Inflammatory macrophage treated with lipopolysaccharide for 4 hours (primary cell): ENCODE measurements around the gene TXN.
"Not testable (repeated sequence)": the region's sequence is repeated elsewhere in the genome, so short reads cannot be mapped to it uniquely, and the experiment has no call there.

ENCODE experiments used
- DNase-seq: peaks from one replicate; pipeline ENCODE4 v3.0.0-alpha.2; 2020

Gene TXN

DNA sequence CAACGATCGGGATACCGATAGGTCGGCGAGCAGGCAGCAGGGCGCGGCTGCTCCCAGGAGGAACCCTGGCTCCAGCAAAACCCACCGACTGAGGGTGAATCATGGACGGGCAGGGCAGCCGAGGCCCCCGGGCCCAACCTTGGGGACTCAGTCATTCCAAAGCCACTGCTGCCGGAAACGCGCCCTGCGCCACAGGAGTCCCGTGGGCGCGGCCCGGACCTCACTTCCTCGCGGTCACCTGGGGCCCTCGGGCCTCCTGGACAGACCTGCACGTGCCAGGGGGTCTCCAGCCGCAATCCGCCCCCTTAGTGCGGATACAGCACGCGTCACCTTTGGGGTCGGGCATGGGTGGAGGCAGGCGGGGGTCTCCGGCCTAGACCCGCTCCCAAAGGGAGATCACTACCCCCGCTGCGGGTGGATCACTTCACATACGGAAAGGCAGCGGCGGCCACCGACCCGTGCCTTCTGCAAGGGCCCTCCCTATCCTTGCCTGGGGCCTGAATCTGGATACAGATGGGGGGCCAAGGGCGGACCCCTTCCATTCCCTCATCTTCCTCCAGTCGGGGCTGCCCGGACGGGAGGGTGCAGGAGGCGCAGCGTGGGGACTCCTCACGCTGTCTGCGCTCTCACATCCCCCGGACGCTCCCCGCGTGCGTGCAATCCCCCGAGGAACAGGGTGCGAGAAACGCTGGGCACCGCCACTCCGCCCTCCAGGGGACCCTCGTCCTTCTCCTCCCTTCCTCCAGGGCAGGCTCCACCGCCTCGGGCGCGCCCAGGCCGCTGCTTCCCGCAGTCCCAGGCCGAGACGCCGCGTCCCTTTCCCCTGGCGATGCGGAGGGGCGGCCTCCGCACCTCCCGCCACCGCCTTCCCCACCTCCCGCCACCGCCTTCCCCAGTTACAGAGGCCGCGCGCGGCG, 586 bp downstream of the TXN start:
- peak; percentile 68 for DNase-seq

GRCh38 chr9:110255034-110255462, 1.3 kb downstream of the TXN start:
- DNase-seq: no peak

GRCh38 chr9:110254500-110254899, 1.8 kb downstream of the TXN start:
- DNase-seq: no peak

DNA sequence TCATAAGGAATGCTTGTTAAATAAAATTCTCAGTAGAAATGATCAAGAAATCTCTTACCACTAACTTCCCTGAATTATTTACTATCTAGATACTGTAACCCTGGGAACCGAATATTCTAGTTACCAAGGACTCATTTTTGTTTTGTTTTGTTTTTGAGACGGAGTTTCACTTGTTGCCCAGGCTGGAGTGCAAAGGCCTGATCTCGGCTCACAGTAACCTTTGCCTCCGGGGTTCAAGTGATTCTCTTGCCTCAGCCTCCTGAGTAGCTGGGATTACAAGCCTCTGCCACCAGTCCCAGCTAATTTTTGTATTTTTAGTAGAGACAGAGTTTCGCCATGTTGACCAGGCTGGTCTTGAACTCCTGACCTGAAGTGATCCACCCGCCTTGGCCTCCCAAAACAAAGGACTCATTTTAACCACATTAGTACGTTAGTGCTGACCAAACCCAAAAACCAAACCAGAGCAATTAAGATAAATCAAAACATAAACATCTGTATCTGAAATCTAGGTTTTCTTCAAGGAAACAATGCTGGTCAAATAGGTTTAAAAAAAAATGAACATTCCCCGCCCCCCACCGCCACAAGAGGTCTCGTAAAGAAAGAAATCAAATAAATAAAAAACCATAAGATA, 3.7 kb downstream of the TXN start:
- peak; percentile 63 for DNase-seq

DNA sequence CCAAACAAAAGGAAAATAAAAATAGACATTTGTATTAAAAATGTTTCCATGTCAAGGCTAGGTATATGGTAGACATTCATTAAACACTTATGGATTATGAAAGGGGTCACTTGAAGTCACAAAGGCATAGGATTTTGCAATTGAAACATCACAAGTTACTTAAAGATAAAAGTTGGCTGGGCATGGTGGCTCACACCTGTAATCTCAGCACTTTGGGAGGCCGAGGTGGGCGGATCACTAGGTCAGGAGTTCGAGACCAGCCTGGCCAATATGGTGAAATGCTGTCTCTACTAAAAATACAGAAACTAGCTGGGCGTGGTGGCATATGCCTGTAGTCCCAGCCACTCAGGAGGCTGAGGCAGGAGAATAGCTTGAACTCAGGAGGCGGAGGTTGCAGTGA, 4.5 kb downstream of the TXN start:
- DNase-seq: not testable (repeated sequence)

- no peak for DNase-seq
Observed at GRCh38 chr9:110251212-110251611, 5.1 kb downstream of the TXN start.

DNA sequence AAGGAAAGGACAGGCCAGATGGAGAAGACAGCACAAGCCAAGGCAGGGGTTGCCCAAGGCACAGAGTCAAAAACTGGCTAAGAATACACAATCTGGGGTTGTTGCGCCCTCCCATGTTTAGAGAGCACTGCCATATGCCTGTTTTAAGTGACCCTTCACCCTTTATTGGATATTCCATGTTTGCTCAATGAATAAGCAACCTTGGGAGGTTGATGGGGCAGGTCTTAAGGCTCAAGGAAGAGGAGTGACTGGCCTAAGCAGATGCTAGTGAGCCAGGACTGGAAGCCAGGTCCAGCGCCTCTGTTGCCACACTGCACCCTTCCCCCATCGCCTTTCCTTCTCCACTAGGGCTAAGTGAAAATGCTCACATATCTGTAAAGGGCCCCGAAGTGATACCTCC, 6.7 kb downstream of the TXN start:
- DNase-seq: no peak

GRCh38 chr9:110248361-110248760, 7.9 kb downstream of the TXN start:
- peak; percentile 39 for DNase-seq

DNA sequence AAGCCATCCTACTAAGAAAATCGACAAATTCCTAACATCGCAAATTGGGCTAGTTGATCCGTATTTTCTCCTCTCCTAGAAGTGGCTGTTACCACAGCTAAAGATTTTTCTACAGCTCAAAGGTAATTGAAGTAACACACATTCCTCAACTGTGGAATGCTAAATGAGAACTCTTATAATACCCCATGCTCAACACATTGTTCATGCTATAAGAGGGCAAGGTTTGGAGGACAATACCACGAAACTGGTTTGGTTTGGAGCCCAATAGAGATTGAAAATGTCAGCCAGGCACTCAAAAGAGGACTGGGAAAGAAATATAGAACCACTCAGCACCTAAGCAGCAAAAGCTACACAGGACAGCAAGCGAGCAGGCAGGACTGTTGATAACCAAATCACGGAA, 10.1 kb downstream of the TXN start:
- no peak for DNase-seq

DNA sequence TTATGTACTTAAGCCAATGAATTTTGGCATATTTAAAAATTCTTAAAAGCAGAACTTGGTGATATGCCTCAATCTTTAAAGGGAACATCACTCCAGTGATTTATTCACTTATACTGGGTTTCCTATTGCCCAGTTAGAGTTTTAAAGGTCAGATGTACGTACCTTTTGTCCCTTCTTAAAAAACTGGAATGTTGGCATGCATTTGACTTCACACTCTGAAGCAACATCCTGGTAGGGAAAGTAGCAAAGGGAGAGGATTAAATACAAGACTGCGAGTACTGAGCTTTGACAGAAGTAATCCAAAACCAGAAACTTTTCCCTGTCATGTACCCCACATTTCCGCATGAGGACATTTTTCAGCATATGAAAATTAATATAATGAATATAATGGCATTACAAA, 11.7 kb downstream of the TXN start:
- no peak for DNase-seq

DNA sequence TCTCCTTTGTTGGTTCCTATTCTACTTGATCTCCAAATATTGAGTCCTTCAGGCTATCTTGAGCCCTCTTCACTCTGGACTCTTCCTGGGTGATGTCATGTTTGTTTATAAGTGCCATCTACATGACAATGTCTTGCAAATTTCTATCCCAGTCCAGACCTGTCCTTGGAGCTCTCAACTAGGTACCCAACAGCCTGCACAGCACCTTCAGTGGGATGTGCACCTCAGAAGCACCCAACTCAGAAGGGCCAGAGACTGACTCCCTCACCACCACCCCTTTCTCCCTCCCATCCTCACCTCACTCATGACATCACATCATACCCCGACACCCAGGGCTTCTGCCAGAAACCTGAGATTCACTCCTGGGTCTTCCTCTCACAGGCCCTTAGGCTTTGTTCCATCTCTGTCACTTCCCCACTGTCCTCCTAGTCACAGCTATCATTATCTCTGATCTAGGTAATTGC, 14.4 kb downstream of the TXN start:
- no peak for DNase-seq

- no peak for DNase-seq
Observed at GRCh38 chr9:110241260-110241857, 14.9 kb downstream of the TXN start.

- no peak for DNase-seq
Observed at GRCh38 chr9:110240198-110240597, 16.1 kb downstream of the TXN start.

- DNase-seq: no peak
Observed at GRCh38 chr9:110228321-110228720, 28.0 kb downstream of the TXN start.

DNA sequence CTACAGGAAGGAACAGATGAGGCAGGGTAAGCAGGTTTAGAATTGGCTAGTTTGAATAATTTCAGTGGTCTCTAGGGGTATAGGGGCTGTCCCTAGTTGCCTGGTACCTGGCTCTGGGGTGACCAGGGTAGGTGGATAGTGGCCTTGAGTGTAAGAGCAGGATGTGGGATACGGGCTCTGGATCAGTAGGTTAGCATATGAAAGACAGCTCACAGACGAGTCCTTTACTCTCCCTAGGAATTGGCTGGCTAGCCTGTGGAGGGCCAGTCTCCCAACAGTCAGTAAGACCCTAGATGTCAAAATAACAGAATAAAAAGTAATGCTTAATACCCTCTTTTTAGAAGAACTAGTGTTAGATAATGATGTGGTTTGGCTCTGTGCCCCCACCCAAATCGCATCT, 31.7 kb downstream of the TXN start:
- DNase-seq: no peak

DNA sequence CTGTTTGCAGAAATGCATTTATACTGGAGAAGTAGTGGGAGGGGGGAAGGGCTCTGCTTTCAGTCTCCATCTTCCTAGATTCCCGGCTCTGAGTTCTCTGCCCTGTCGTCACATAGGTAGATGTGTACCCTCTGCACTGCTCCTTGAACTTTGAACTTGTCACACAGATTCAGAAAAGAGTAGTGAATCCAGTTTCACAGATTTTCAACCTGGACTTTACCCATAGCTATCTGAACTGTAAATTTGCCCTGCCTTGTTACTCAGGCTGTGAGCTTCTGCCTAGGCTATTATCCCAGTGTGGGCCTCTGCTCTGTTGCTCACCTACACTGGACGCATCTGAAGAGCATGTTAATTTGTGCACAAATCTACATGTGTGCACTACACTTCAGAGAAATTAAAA, 35.5 kb downstream of the TXN start:
- DNase-seq: no peak

- peak; percentile 56 for DNase-seq
Observed at GRCh38 chr9:110217656-110218099, 38.6 kb downstream of the TXN start.

GRCh38 chr9:110214586-110215355, 41.5 kb downstream of the TXN start:
- DNase-seq: no peak

DNA sequence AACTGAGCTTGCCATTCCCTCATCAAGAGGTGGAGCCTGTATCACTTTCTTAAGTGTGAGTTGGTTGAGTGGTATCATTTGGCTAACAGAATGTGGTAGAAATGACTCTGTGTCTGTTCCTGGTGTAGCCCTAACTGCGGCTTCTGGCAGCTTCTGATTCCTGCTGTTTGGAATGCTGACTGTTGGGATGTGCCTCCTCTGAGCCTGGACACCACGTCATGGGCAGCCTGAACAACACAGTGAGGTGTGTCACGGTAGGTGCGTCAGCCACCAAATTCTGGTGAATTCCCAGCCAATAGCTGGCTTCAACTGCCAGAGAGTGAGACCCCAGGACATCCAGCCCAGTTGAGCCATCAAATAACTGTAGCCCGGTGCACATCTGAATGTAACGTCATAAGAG, 42.2 kb downstream of the TXN start:
- DNase-seq: no peak

GRCh38 chr9:110213413-110214044, 42.8 kb downstream of the TXN start:
- no peak for DNase-seq

DNA sequence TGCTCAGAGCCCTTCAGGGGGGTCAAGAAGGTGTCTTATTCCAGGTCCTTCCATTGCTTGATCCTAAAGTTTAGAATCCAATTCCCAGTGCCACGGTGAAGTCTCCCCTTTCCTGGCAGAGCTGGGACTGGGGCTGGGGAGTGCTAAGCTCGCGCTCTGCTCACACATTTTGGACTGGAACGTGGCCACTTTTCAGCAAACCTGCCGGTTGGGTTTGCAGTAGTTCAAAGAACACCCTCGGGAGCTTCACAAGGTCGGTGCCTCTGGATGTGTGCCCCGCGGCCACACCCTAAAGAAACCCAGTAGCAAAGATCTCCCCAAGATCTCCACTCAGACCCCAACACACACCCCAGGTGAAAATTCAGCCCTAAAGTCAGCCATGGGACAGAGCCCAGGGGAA, 48.3 kb downstream of the TXN start, which contains the start of gene C9orf152:
C9orf152 (minus strand) TSS at position 129 of the 400 bp plus-strand sequence. CDS start 580 bp downstream, outside the sequence.
- no peak for DNase-seq

DNA sequence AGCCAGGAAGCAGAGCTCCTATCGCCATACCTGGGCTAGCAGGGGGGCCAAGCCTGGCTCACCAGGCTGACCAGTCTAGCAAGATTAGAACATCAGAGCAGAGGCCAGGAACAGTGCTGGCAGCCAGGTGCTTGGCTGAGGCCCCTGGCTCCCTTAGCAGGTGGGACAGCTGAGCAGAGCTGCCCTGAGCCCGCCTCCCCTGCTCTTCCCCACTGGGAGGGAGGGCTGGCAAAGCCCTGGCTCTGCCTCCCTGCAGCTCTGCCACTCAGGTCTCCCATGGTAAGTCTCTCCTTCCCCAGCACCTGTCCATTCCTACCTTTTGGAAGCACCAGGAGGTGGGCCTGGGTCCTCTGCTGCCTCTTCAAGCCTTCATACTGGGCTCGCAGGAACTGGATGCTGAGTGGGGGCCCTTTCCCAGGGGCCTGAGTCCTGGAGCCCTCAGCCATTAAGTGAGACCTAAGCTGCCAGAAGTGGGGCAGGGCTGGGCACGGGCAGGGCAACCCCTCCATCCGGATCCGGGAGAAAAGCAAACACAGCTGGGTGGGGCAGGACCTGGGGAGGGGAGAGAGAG, 49.2 kb downstream of the TXN start:
- DNase-seq: no peak
